ENCODE data around the gene SMYD2. TPM values are rescaled to one million over a fixed set of nuclear protein-coding genes. Genes with fewer than 3 reads are reported as not detected.

Gene SMYD2
- total and polyA plus RNA-seq, 2 donors from 2014 or later, result 28.9 to 42.9 TPM

DNA sequence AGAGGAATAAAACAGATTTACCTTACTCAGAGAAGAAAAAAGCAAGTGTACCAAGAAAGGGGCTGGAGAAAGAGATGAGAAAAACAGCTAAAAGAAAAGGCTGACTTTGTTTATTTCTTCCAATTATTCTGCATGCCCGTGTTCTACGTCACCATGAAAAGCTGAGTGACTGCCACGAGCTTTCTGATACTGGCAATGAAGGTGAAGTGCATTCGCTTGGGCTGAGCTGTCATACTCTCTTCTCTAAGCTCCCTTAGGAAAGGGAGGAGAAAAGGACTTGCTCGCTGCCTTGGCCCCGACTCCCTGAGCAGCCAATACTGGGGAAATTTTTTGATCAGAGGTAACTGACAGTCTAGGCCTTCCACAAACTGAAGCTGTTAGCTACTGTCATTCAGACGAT, 105.4 kb downstream of the SMYD2 start:
- no peaks in the 10 kb centered on the region for H3K4me1 ChIP-seq (ENCODE audit: control insufficient read depth in 2 of 3, insufficient read depth in 2 of 3, low read depth in 1 of 3, low read length in 3 of 3)
- H3K9me3 ChIP-seq (ENCODE audit: control insufficient read depth in 2 of 3, insufficient read depth in 1 of 3, low read length in 3 of 3), result no peaks in the 10 kb centered on the region
- H3K4me3 ChIP-seq (ENCODE audit: low read length in 3 of 3), result no peak overlapping the region
- TF ChIP-seq, protein P1, sequence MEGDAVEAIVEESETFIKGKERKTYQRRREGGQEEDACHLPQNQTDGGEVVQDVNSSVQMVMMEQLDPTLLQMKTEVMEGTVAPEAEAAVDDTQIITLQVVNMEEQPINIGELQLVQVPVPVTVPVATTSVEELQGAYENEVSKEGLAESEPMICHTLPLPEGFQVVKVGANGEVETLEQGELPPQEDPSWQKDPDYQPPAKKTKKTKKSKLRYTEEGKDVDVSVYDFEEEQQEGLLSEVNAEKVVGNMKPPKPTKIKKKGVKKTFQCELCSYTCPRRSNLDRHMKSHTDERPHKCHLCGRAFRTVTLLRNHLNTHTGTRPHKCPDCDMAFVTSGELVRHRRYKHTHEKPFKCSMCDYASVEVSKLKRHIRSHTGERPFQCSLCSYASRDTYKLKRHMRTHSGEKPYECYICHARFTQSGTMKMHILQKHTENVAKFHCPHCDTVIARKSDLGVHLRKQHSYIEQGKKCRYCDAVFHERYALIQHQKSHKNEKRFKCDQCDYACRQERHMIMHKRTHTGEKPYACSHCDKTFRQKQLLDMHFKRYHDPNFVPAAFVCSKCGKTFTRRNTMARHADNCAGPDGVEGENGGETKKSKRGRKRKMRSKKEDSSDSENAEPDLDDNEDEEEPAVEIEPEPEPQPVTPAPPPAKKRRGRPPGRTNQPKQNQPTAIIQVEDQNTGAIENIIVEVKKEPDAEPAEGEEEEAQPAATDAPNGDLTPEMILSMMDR (IDR thresholded peaks at IDR 0.05; ENCODE audit: borderline replicate concordance, extremely low read depth, insufficient read depth), result no peak
- no peak overlapping the region for H3K27ac ChIP-seq (ENCODE audit: low read depth in 2 of 2, low read length in 2 of 2)
- intact Hi-C loops (cut with DNase I), result no loop called here
- FAIRE-seq (no peak), DNase-seq (no peak)
- no peaks in the 10 kb centered on the region for H3K27me3 ChIP-seq (ENCODE audit: control insufficient read depth, insufficient read depth, low read length)
- H3K36me3 ChIP-seq (ENCODE audit: control insufficient read depth in 2 of 3, insufficient read depth in 3 of 3, low read length in 3 of 3), result peaks cover 0 to 41% (median 15%) of the 10 kb centered on the region in 3 donors
- H3K9ac ChIP-seq (ENCODE audit: low read length in 3 of 3), result no peak overlapping the region

Data from kidney (tissue), 14 donors.